Dedifferentiated amniotic fluid mesenchymal stem cell (primary cell): Measurements from ENCODE around the gene FUT7.

Experiments
- DNase-seq: peaks from one replicate; pipeline ENCODE4 v3.0.0-alpha.2; 2016; ENCODE audit errors: extremely low spot score

FUT7 gene

GRCh38 chr9:137049544-137050449 lies 17.9 kb upstream of the FUT7 start:
- DNase-seq: peak; percentile 32

DNA sequence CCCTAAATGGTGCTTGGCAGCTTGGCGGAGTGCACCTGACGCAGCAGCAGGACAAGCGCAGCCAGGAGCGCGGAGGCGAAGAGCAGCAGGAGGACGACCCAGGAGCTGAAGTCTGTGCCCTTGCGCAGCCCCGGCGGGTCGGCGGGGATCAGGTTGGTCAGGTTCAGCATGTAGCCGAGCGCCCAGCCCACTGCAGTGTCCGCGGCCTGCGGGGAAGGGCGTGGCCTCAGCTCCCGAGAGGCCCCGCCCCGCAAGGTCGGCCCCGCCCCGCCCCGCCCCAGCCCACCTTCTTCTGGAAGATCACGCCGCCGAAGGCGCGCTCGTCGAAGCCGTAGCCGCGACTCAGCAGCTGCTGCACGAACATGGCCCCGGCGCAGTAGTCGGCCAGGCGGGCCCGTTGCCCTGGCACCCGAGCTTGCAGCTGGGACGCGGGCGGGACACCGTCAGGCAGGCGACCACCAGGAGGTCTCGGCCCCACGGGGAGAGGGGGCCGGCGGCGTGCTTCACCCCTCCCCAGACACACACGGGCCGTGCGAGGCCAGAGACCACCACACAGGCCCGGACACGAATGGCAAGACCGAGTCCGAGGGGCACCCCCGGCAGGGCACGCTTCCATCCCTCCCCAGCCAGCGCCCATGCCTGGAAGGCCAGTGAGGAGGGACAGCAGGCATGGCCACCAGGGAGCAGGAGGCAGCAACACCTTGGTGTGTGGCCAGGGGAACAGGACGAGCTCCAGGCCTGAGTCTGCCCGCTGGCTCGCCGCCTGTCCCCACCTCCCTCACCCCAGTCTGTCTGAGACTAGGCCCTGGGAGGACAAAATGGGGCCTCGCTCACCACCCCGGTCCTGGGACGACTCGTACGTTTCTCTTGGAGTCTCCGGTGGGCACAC lies 17.0 kb upstream of the FUT7 start:
- DNase-seq: no peak

- peak; percentile 61 for DNase-seq
Observed at GRCh38 chr9:137046088-137046787, 14.3 kb upstream of the FUT7 start, which contains the start of gene NPDC1. Gene NPDC1 (minus strand): TSS chr9:137046177. CDS start chr9:137045989, 188 bp downstream.

- DNase-seq: no peak
Observed at GRCh38 chr9:137045294-137046087, 13.6 kb upstream of the FUT7 start.

DNA sequence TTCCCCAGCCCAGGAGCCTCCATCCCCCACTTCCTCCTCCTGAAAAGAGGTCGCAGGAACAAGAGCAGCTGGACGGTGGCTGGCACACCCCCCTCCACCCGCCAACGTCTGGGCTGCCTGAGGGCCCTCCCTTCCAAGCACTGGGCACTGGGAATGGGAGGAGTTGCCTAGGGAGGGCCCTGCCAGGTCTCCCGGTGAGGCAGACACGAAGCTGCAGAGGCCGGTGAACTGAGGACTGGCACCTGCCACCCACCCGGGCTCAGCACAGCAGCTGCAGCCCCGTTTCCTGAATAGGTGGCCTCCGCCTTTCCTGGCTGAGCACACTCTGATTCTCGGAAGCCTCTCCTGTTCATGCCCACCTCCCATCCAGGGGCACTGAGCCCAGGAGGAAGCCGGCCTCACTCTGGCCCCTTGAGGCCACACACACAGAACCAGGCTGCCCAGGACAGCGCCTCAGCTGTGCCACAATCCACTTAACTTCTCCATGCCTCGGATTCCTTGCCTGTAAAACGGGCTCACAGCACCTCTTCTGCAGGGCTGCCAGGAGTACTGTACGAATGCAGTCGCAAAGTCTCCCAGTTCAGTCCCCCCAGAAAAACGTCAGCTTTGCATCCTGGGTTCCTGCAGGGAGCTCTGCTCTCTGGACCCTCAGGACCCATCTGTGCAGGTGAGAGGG lies 12.8 kb upstream of the FUT7 start:
- no peak for DNase-seq

GRCh38 chr9:137044037-137044436 lies 12.1 kb upstream of the FUT7 start:
- DNase-seq: no peak

DNA sequence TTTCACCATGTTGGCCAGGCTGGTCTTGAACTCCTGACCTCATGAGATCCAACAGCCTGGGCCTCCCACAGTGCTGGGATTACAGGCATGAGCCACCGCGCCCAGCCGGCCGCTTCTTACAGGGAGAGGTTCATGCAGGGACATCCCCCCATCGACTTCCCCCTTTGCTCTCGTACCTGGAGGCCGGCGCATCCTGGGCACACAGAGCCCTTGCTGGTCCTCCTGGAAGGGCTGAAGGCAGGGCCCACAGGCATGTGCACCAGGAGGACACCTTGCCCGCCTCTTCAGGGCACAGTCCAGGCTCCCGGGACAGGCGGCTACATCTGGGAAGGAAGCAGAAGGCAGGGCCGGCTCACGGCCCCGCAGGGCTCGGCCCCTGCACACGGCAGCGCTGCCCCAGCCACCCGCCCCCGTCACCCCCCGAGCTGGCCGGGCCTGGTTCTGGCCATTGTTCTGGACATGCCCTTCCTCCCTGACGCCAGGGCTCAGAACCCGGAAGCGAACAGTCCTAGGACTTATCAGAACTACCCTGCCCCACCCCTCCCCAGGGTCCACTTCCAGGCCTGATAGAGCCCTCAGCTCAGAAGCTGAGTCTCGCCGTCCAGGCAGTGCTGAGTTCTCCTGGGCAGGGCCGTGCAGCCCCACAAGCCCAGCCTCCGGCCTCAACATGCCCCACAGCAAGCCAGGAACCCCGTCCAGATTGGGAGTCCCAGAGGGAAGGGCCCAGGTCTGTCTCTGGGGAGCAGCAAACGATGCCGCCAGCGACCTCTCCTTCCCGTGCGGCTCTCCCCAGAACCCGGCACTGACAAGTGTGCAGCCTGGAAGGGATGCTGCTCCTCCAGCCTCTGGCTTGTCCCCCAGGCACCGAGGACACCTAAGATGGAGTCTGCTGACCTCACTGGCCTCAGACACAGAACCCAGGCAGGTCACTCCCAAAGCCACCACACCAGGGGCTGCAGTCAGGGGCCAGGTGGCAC lies 11.2 kb upstream of the FUT7 start:
- no peak for DNase-seq

DNA sequence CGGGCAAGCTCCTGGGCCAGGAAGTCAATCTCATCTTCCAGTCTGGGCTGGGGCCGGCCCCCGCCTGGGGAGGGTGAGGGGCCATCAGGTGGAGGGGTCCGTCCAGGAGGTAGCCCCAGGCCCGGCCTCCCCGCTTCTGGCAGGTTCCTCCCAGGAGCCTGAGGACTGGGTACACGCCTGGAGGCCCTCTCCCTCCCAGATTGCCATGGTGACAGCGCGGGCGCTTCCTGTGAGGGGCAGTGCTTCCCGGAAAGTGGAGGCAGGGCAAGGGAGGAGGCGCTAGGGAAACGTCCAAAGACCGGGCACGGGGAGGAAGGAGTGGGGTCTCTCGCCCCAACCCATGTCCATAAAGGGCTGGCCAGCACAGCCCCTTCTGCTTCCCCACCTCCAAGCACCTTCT lies 9.2 kb upstream of the FUT7 start:
- DNase-seq: no peak

- DNase-seq: no peak
Observed at GRCh38 chr9:137040568-137040967, 8.7 kb upstream of the FUT7 start.

DNA sequence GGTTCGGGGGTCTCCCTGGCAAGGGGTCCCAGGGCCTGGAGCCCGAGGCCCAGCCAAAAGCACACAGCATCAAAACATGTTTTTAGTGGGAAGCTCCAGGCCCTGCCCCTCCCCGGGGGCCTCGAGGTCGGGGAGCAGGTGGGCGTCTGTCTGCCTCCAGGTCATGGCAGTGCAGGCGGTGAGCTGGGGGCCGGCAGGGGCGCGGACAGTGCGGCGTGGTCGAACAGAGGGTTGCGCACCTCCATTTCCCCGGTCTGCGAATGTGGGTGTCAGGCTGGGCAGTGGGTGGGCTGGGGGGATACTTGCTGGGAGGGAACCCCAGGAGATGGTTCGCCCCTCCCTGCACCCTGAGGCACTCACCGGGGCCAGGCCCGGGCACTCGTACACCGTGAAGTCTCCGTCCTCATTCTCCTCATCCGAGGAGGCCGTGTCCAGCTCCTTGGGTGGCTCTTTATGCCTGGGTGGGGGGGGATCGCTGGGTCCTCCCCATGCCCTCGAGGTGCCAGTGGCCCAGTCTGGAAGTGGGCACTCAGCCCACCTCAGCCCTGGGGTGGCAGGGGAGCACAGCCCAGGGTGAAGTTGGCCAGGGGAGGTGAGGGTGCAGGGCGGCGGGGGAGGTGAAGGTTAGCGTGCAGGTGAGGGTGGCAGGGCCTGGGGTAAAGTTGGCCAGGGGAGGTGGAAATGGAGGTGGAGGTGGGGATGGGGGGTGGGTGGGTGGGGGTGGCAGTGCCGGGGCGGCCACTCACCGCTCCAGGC lies 7.9 kb upstream of the FUT7 start:
- DNase-seq: no peak

GRCh38 chr9:137038916-137039315 lies 7.0 kb upstream of the FUT7 start:
- DNase-seq: no peak

DNA sequence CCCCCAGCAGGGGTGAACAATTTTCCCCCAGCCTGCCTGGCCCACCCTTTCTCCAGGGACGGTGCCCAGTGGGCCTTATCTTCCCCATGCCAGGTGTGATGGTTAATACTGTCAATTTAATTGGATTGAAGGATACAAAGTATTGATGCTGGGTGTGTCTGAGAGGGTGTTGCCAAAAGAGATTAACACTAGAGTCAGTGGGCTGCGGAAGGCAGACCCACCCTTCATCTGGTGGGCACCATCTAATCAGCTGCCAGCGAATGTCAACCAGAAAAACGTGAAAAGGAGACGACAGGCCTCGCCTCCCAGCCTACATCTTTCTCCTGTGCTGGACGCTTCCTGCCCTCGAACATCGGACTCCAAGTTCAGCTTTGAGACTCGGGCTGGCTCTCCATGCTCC lies 5.6 kb upstream of the FUT7 start:
- no peak for DNase-seq

DNA sequence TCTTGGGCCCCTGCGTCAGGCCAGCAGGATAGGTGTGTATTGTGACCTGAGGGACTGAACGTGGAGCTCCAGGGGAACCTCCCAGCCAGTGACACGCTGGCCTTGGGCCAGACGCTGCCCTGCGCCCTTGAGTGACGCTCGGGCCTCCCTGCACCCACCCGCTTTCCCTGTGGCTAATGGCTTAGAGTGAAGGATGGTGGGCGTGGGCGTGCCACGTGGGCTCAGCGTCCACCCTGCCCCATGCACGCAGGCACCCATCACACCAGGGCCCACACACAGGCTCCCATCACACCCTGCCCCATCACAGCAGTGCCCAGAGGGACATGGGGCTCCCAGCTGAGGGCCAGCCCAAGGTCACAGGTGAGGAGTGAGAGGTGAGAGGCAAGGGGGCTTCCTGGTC lies 5.1 kb upstream of the FUT7 start:
- no peak for DNase-seq

GRCh38 chr9:137035937-137036336 lies 4.0 kb upstream of the FUT7 start:
- DNase-seq: no peak

GRCh38 chr9:137035507-137035834 lies 3.6 kb upstream of the FUT7 start:
- no peak for DNase-seq

DNA sequence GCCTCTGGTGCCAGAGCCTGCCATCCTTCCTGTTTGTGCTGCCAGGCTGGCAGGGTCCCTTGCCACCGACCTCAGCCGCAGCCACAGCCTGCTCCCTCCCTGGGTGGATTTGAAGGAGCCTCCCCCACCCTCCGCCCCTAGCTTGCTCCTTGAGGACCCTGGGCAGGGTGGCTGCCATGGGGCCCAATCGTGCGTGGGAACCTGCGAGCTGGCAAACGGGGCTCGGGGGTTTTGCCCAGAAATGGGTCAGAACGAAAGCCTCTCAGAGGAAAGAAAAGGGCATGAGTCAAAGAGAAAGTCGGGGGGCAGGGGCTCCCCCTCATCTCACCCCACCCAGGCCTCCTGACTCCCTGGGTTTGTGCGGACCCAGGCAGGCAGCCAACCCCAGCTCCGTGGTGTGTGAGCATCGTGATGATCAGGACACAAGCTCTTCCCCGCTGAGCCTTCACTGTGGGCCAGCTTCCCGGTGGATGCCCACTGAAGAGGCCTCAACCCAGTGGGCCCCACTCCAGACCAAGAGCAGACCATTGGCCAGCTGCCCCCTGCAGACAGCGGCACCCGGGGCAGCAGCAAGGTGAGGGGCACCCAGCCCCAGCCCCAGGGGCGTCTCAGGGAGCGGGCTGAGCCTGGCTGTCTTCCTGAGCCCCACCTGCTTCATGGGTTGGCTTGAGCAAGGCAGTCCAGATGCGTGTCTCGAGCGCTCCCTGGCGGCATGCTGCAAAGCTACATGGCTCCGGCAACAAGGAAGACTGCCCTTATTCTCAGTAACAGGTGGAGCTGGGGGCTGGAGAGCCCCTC lies 3.0 kb upstream of the FUT7 start:
- DNase-seq: peak; percentile 63

DNA sequence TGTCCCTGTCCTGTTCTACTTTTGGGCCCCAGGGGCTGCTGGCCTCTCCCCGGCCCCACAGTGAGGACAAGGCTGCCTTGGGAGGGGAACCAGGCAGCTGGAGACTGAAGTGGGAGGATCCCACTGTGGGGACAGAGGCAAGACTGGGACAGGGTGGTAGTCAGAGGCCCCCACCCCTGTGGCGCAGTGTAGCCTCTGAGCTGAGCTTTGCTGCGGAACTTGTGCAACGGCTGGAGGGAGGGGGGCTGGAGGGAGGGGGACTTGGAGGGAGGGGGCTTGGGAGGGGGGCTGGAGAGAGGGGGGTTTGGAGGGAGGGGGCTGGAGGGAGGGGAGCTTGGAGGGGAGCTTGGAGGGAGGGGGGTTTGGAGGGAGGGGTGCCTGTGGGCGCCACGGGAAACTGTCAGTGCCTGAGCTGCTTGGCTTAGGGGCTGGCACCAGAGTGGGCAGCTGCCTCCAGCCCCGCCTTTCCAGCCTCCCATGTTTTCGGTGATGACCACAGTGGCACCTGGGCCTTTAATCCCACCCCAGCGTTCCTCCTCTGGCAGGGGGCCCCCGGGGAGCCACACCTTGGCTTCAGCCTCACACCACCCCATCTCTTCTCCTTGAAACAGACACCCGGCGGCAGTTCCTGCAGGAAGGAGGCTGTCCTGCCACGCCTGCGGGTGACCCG lies 2.3 kb upstream of the FUT7 start:
- no peak for DNase-seq
